LNCaP clone FGC (cell line): ENCODE measurements around the gene PLEKHM3.

Experiments used
- DNase-seq: peaks from one replicate; pipeline ENCODE4 v3.0.0-alpha.2; 2011; ENCODE audit warnings: low read depth
- H3K4me3 ChIP-seq: 2 replicates; pipeline ENCODE4 v1.5.1; 2011; ENCODE audit warnings: mild to moderate bottlenecking, low read depth, low read length, control low read depth
- CTCF ChIP-seq: IDR thresholded peaks from 2 replicates; pipeline ENCODE4 v1.5.1; 2012; ENCODE audit warnings: mild to moderate bottlenecking; ENCODE audit not compliant: control insufficient read depth, insufficient read depth; ENCODE audit errors: extremely low read depth

Gene PLEKHM3

GRCh38 chr2:207831584-207832248, 193.6 kb downstream of the PLEKHM3 start:
- no peak for DNase-seq
- no peak overlapping the region for H3K4me3 ChIP-seq
- TF ChIP-seq CTCF = no peak

GRCh38 chr2:207830778-207831438, 194.4 kb downstream of the PLEKHM3 start:
- no peak for TF ChIP-seq CTCF
- no peak for DNase-seq
- no peak overlapping the region for H3K4me3 ChIP-seq

- no peak overlapping the region for H3K4me3 ChIP-seq
- no peak for DNase-seq
- no peak for TF ChIP-seq CTCF
Observed at GRCh38 chr2:207828361-207829057, 196.8 kb downstream of the PLEKHM3 start.

GRCh38 chr2:207825978-207826377, 199.3 kb downstream of the PLEKHM3 start:
- H3K4me3 ChIP-seq = no peak overlapping the region
- TF ChIP-seq CTCF = no peak
- DNase-seq = no peak

GRCh38 chr2:207825045-207825954, 200.0 kb downstream of the PLEKHM3 start:
- no peak for TF ChIP-seq CTCF
- no peak for DNase-seq
- H3K4me3 ChIP-seq = no peak overlapping the region

- no peak for DNase-seq
- H3K4me3 ChIP-seq = no peak overlapping the region
- TF ChIP-seq CTCF = no peak
Observed at GRCh38 chr2:207823865-207824264, 201.5 kb downstream of the PLEKHM3 start.
